Cerebellar cortex (tissue), 1 donor: ENCODE results near the gene PDE11A.

Source experiments
- DNase-seq: peaks from one replicate; pipeline ENCODE4 v3.0.0-alpha.2; 2015; ENCODE audit warnings: low spot score

PDE11A gene

DNA sequence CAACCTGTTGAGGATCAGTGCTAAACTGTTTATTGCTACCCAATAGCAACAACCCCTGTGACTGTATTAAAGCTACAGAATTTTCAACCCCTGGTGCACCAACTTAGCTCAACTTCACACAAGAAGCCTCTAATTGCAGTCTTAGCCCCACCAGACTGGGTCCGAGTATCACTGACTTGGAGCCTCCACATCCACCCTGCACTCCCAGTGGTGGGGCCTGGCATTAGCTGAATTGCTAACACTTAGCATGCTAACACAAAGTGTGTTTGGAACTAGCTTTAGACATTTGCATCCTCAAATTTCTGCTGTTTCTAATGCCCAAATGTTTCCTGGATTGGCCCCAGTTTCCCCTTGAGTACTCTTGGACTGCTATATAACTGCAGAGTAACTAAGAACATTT is 381.4 kb downstream of the PDE11A start:
- no peak for DNase-seq

DNA sequence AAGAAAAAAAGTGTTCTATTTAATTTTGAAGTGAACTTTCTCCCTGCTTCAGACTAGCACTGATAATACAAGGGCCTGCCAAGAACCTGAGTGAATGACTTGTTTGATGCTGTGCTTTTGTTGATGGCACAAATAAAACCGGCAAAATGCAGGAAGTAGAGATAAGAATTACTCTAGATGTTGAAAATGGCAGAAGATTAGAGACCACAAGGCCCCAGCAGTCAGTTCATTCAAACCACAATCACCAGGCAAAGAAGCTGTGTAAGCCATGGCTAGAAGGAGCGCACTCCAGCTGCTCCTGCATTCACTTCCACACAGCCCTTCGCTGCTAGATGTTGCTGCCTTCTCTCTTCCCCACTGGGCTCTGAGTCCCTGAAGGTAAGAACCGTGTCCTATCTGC is 383.0 kb downstream of the PDE11A start:
- DNase-seq = no peak

DNA sequence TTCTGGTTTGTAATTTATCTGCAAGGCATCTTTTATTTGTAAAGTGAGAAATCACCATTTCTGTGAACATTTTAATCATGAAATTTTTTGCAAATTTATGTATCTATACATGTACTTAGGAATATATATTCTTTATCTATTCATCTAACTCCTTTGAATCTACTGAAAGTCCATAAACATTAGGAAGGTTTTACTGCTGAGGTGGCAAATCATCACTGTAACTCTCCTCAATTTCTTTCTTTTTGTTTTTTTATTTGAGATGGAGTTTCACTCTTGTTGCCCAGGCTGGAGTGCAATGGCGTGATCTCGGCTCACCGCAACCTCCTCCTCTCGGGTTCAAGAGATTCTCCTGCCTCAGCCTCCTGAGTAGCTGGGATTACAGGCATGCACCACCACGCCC is 383.7 kb downstream of the PDE11A start:
- DNase-seq = no peak

DNA sequence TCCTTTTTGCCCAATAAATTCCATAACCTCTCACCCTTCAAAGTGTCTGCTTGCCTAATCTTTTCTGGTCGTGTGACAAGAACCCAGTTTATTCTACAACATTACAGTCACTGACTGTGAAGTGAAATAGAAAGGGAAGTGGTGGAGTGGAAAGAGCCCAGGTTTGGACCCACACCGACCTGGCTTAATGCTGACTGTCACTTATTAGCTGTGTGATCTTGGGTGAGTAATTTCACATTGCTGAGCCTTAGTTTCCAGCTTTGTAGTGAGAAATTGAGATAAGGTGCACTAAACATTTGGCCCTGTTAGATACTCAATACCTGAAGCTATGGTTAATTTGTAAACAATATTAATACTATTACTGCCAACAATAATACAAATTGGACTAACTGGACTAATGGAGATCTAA is 388.9 kb downstream of the PDE11A start:
- no peak for DNase-seq

DNA sequence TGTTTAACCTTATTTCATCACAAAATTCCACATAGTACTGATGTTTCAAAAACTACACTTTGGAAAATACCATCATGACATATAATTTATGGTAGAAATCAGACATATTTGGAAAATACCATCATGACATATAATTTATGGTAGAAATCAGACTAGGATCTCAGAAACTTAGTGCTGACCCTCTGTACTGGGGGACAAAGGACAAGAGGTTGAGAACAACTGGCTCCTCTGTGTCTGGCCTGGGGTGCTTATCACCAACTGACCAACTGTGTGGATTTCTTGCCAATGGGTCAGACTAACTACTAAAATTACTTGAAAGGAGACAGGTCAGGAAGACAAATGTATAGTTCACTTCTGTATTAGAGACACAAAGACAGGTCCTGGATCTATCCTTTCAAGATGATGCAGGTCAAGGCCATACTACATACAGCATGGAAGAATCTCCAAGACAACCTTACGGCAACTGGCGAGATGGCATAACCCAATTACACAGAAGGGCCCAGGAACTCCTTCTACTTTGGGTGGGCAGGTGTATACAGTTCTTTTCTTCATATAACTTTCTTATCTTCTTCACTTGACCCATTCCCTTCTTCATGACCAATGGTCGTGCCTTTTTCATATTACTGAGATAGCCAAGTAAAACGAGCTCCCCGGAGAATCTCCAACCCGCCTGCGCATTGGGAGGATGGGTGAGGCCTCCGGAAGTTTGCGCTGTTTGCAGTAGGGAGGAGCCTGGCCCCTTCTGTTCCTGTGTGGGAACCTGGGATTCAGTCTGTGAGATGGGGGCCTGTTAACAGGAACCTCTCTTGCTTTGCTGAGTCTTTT is 389.5 kb downstream of the PDE11A start:
- peak; percentile 74 for DNase-seq

DNA sequence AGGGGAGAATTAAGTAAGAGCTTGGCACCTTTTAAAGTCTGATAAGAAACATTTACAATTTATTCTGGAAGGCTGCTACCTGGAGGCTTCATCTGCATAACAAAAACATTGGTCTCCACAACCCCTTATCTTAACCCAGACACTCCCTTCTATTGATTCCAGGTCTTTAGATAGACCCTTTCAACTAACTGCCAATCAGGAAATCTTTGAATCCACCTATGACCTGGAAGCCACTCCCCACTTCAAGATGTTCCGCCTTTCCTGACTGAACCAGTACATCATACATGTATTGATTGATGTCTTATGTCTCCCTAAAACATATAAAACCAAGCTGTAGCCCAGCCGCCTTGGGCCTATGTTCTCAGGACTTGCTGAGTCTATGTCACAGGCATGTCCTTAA is 390.6 kb downstream of the PDE11A start:
- no peak for DNase-seq

DNA sequence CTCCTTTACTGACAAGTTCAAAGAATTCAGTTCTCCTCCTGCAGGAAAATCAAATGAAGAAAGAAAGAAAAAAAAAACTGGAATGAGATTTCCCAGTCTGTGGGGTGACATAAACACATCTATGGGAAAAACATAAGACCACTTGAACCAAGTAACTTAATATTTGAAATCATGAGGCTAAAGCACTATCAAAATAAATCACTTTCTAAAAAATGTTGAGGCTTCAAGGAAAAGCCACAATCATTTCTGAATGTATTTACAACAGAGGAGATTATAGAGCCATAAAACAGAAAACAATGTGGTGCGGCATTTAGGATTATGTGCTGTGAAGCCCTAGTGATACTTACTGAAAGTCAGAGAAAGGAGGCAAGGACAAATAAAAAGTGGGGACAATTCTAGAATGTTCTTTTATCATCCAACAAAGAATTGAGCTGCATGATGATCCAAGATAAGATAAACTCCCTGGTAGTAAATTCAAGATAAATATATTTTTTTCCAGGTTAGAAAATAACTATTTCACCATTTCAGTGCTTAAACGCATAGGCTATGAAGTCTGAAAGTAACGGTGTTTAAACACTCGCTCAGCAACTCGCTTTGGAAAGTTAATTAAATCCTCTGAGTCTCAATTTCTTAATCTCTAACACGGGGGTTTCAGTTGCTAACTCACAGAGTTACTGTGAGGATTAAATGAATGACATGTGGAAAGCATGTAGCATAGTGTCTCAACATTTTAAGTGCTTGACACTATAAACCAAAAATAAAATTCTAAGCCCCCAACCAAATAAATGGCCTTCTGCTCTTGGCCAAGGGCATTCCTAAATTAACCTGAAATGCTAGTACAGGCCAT is 391.5 kb downstream of the PDE11A start:
- DNase-seq = peak; percentile 70

DNA sequence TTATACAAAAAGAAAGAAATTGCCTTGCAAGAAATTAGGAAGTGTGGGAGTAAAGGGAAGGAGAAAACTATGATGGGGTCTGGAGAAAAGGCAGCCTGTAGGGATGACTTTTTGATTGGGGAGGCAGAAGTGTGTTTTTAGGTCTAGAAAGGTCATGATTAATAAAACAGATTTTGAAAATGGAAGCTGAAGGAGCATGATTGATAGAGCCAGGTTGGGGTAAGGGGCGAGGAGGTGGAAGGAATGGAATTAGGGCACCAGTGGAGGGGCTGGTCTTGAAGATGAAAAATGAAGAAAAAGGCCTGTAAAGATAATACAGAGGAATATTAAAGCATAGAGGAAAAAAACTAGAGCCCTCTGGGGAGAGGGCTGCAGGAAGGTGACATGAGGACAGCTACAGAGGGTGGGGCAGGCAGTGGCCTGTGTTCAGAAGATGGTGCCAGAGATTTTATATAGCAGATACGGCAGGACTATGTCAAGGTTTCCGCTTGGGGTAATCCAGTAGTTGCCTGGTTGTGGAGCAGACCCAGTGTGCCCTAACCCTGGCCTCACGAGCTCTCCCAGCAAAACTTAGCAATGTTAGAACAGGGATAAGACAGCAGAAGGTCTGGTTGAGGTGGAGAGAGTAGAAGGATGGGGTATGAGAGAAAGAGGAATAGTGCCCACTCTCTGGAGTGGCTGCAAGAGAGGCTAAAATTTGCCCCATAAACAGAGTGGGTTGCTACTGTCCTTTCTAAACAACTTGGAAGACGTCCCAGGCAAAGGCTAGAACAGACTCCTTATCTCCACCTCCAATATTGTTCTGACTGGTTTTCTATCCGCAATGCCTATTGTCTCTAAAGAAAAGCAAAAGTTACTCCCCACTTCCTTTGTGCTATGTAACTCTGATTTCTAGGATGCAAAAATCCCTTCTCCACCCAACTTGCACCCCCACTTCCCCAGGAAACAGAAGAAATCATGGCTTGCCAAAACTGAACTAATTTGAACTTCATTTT is 392.7 kb downstream of the PDE11A start:
- DNase-seq = no peak

DNA sequence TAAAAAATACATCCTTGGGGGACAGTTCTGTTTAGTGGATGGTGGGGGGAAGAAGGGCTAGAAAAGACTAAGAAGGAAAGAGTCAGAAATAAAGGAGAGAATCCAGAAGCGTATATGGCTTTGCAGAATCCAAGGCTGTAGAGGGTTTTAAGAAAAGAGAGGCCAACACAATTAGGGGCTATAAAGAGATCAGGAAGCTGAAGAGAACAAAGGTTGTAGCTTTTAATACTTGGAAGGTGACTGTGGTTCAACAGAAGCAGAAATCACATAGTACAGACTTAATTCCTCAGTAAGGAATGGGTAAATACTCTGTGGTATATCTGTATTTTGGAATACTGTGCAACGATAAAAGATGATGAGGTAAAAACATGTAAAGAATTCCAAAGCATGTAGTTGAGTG is 393.6 kb downstream of the PDE11A start:
- no peak for DNase-seq

DNA sequence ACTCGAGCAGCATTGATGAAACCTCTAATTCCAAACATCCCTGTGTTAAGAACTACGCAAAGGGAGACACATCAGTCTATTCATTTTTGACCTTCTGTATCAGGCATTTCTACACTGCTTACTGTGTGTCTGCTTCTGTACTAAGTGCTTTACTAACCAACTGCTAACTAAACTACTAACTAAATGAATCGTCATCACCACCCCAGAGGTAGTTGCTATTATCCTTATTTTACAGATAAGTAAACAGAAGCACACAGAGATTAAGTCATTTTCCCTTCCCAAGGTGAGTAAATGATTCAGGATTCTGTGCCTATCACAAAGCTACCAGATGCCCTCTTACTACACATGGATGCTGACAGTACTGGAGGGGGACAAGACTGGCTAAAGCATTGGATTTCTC is 395.9 kb downstream of the PDE11A start:
- DNase-seq = no peak

DNA sequence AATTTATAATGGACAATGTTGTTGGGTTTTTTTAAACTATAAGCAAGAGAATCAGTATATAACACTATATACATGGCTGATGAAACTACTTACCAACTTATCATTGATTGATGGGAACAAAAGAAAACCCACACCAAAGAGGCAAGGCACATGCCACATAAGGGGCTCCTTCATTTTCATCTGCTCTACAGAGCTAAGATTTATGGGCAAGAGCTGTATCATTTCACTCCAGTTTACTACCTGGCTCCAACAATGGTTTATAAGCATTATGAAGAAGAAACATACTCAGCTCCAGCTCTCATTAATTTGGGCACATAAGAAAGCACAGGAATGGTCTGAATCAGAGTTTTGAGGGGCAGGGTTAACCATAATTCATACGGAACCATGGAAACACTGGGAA is 396.8 kb downstream of the PDE11A start:
- DNase-seq = no peak

DNA sequence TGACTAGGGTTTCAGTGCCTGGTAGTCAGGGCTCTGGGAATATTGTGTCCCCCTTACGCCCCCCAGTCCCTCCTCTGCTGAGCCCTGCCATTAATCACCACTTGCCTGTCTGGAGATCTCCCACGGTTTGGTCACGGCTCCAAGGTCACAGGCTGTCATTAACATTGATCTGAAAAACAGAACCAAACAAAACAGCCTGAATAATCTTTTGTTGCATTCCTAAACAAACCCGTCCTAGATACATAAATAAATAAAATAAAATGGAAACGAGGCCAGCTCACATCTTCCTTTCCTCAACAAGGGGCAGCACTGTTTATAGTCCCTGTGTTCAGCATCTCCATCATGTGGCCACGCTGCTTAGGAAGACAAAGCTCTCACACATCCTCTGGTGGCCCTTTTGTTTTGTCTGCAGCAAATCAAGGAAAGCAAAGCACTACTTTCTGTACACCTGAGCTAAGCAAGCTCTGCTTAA is 397.2 kb downstream of the PDE11A start:
- no peak for DNase-seq

DNA sequence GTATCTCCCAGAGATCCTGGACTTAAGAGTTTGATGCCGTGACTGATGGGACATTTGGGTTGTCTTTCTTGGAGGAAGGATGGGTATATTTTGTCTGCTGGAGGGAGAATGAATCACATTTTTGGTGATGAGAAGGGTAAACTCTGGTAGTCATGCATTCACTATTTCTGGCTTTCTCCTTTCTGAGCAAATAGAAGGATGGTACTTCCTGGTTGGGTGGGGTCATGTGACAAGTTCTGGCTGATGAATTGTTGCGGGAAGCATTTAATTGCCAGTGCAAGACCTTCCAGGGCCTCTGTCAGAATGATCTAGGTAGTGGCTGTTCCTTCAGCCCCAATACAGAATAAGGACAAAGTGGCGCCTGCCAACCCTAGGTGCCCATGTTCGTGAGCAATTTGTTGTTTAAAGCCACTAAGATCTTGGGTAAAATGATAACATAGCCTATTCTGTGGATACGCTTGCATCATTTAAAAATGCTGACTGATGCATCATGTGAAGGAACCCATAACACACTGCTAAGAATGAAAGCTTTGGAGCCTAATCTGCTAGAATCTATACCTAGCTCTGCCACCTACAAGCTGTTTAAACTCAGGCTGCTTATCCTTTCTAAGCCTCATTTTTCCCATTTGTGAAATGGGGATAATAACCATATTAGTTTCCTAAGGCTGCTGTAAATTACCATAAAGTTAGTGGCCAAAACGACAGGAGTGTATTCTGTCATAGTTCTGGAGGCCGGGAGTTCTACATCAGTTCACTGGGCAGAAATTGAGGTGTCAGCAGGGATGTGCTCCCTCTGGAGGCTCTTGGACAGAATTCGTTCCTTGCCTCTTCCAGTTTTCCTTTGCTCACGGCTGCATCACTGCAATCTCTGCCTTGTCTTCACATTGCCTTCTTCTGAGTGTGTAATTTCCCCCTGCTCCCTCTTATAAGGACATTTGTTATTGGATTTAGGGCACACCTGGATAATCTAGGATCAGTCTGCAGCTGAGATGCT is 398.7 kb downstream of the PDE11A start:
- DNase-seq = peak; percentile 60

DNA sequence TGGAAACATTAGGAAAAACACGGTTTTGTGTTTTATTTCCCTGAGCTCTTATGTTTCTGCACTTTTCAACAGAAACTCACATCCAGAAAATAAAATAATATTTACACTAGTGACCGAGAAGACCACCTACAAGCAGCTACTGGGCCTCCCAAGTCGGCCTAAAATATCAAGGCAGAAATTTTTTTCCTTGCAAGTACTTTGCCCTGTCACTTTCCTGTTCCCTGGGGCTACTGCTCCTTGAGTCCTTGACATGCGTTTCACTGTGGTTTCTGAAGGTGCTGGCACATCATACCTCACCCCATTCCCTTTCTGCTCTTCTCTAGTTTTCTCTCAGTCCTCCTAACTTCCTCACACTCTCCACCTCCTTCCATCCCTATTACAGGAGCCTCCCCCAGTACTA is 400.9 kb downstream of the PDE11A start:
- no peak for DNase-seq

DNA sequence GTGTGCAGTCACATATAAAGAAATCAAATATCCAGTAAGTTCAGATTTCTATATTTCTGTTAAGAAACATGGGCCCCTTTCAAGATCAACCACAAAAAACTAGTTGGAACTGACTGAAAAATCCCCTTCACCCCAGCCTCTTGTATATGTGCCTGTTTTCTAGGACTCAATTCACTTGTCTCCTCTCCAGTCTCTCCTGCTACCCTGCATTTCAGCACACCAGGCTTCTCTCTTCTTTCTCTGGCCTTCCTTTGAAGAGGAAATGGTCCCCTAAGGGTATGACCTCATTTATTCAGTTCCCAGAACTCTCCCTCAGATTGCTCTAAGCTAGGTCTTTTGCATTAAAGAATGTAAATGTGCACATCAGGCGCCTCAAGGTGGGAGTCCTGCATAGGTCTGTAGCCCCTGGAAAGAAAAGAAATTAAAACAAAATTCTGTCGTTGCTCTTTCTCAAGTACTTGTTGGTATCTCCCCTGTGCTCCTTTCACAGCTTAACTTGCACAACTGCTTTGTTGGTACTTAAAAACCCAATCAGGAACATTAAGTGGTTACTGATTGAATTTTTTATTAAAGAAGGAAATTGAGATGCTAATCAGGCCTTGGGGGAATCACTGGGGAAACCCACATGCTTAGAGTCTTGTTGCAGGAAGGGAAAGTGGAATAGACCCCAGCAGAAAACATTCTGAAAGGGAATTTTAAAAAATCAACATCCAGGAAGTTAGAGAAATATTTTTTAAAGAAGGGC is 401.6 kb downstream of the PDE11A start:
- DNase-seq = peak; percentile 78

DNA sequence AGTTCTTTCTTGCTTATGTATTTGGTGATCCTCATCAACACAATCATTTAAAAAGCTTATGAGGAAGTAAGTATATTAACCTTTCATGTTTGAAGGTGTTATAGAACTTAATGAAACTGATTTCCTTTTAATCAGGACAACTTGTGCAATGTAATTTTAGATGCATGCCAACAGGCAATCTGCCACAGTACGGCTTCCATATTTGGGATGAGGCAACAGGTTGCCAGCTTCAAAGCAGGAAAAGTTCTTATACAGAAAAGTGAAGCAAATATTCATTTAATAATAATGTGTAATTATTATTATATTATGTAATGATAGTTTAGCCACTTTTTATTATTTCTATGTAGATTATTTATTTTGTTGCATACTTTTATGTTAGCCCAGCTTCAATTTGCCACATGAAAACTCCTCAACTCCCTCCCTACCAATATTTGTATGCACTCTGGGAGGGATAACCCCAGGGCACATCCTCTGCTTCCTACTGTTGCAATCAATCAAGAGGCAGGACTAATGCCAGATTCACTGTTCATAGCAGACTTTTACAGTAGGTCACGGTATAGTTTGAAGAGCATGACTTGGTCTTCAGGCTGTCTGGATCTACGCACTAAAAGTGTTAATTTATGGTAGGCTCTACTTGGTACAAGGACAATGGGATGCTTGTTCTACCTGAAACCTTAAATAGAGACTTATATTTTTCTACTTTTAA is 402.8 kb downstream of the PDE11A start:
- peak; percentile 79 for DNase-seq

DNA sequence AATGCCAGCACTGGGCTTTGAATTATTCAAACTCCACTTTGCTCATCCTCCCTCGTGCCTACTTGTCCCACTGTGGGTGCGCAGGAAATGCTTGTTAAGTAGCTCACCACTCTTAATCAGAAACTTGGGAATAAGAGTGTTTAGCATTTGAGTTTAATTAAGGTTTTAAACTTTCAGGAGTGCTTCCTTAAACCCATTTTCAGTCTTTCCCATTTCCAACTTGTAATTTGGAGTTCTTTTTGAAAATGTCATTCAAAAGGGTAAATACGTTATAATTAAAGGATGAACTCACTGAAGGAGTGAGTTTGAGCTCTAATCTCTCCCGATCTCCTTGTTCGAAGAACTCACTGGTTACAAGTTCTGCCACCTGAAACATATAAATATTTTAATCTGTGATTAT is 403.4 kb downstream of the PDE11A start:
- peak; percentile 83 for DNase-seq

DNA sequence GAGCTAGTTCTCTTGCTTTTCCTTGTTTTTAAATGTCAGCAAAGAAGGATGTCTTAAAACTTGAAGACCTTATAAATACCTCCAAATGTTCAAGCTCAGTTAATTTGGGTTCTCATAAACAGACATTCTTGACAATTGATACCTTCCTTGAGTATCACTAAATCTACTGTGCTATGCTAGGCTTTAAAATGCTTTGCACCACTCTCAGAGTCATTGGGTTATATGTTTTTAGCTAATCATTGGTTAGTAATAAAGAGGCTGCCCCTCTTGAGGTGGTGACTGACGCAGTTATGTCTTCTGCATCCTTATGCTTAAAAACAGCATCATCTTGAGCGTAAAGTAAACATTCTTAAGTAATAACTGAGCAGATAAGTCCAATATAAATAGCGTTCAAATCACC is 404.0 kb downstream of the PDE11A start:
- DNase-seq = peak; percentile 78

DNA sequence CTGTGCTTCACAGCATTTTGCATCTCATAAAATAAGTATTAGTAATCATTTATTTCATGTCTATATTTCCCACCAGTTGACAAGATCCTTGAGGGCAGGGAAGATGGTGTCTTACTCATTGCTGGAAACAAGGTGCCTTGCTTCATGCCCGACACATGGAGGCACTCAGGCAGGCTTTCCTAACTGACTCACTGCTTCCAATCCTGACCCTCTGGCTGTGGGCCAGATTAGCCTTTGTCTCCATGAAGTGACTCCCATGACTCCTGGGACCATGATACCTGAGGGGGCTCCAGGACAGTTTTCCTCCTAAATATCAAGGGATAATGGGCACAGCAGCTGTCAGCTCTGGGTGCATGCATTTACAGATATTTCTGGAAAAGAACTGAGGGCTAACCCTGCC is 405.0 kb downstream of the PDE11A start:
- peak; percentile 78 for DNase-seq
